ENCODE results near the gene CMIP. TPM values are rescaled to one million over a fixed set of nuclear protein-coding genes. Genes with fewer than 3 reads are reported as not detected.

Gene CMIP
- polyA plus RNA-seq, 1 experiment = 2.7 TPM

DNA sequence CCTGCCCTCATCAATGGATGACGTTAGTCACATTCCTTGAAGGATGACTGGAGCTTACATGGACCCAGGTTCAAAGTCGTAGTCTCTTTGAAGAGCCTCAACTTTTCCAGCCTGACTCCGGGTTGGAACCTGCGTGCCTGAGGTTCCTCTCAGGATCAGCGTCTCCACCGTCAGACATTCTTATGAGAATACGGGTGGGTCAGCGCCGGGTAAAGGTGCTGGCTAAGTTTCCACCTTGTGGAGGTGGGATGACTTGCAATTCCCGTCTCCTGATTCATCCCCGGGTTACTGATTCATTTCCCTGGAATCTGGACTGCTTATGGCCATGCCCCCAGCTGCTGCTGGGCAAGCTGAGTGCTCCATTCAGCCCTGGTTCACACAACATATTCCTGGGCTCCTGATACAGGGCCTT lies 38.9 kb upstream of the CMIP start:
- TF ChIP-seq, protein P1, sequence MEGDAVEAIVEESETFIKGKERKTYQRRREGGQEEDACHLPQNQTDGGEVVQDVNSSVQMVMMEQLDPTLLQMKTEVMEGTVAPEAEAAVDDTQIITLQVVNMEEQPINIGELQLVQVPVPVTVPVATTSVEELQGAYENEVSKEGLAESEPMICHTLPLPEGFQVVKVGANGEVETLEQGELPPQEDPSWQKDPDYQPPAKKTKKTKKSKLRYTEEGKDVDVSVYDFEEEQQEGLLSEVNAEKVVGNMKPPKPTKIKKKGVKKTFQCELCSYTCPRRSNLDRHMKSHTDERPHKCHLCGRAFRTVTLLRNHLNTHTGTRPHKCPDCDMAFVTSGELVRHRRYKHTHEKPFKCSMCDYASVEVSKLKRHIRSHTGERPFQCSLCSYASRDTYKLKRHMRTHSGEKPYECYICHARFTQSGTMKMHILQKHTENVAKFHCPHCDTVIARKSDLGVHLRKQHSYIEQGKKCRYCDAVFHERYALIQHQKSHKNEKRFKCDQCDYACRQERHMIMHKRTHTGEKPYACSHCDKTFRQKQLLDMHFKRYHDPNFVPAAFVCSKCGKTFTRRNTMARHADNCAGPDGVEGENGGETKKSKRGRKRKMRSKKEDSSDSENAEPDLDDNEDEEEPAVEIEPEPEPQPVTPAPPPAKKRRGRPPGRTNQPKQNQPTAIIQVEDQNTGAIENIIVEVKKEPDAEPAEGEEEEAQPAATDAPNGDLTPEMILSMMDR (IDR thresholded peaks at IDR 0.05; ENCODE audit: low read depth, low read length) = peak; percentile 34
- POLR2A ChIA-PET = no interaction called here
- H3K9me3 ChIP-seq (ENCODE audit: control insufficient read depth, insufficient read depth, low read length) = no peaks in the 10 kb centered on the region
- no peak overlapping the region for H3K4me3 ChIP-seq (ENCODE audit: low read depth, low read length)
- no peaks in the 10 kb centered on the region for H3K27me3 ChIP-seq (ENCODE audit: control insufficient read depth, insufficient read depth, low read length)
- peak; percentile 74 for DNase-seq (ENCODE audit: low read depth, low spot score)
- H3K27ac ChIP-seq (ENCODE audit: low read depth, low read length) = peak overlapping the region; percentile 77
- CTCF ChIA-PET = interaction anchor here (0.8 to 1.1 kb wide), 4 partner anchors 11 to 332 kb away, joined by 3 to 4 read pairs (median 3); no protein-coding TSS in a partner anchor

DNA sequence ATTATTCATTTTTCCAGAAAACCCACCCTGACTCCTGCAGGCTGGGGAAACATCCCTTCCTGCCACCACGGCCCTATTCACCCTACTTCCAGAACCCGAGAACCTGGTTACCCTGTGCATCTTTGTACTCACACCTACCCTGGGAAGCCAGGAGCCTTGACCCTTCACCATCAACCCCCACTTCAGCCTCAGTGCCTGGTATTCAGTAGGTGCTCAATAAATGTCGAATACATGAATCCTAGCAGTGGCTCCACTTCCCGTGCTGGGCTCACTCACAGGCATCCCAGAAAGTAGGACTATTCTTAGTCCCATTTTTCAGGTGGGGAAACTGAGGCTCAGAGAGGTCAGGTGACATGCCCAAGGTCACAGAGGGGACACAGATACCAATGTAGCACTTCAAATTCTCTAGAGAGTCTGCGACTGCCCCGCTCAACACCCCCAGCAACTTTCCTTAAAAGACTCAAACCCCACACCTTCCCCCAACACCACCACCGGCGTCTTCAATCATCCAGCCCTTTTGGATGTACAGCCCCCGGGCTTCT lies 36.1 kb upstream of the CMIP start:
- TF ChIP-seq, protein P1 (IDR thresholded peaks at IDR 0.05; ENCODE audit: low read depth, low read length) = no peak
- no peak overlapping the region for H3K4me3 ChIP-seq (ENCODE audit: low read depth, low read length)
- no peak for DNase-seq (ENCODE audit: low read depth, low spot score)
- ChIA-PET CTCF (interaction anchor here (1.5 kb wide), 1 partner anchor 289 kb away, joined by 4 read pairs; no protein-coding TSS in a partner anchor), POLR2A (no interaction called here)
- H3K9me3 ChIP-seq (ENCODE audit: control insufficient read depth, insufficient read depth, low read length) = no peaks in the 10 kb centered on the region
- no peak overlapping the region for H3K27ac ChIP-seq (ENCODE audit: low read depth, low read length)
- H3K27me3 ChIP-seq (ENCODE audit: control insufficient read depth, insufficient read depth, low read length) = no peaks in the 10 kb centered on the region

DNA sequence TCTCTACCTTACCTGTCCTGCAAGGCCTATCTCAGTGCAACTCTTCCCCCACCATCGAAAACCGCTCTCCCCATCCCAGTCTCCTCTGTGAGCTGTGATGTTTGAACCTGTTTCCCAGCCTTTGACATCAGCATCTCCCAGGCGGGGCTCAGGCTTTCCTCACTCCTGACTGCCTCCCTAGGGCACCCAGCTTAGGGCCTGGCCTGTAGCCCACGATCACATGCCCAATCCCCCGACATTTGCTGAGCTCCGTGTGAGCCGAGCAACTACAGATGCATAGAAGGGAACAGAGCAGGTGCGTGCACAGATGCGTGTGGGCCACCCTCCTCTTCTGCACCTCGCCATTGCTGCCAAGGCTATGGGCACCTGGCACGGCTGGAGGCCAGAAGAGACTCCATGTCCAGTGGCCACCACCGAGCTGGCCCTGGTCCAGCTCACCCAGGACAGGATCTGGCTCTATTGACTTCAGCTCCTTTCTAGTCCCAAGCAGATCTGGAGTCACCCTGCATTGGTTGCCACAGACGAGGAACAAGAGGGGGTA lies 35.5 kb upstream of the CMIP start:
- TF ChIP-seq, protein P1 (IDR thresholded peaks at IDR 0.05; ENCODE audit: low read depth, low read length) = no peak
- DNase-seq (ENCODE audit: low read depth, low spot score) = no peak
- no peak overlapping the region for H3K27ac ChIP-seq (ENCODE audit: low read depth, low read length)
- no peaks in the 10 kb centered on the region for H3K9me3 ChIP-seq (ENCODE audit: control insufficient read depth, insufficient read depth, low read length)
- ChIA-PET CTCF (interaction anchor here (0.5 to 1.5 kb wide), 2 partner anchors 20 to 288 kb away, joined by 3 to 4 read pairs; no protein-coding TSS in a partner anchor), POLR2A (interaction anchor here (0.6 kb wide), 1 partner anchor 16 kb away, joined by 3 read pairs; no protein-coding TSS in a partner anchor)
- H3K27me3 ChIP-seq (ENCODE audit: control insufficient read depth, insufficient read depth, low read length) = no peaks in the 10 kb centered on the region
- H3K4me3 ChIP-seq (ENCODE audit: low read depth, low read length) = no peak overlapping the region

DNA sequence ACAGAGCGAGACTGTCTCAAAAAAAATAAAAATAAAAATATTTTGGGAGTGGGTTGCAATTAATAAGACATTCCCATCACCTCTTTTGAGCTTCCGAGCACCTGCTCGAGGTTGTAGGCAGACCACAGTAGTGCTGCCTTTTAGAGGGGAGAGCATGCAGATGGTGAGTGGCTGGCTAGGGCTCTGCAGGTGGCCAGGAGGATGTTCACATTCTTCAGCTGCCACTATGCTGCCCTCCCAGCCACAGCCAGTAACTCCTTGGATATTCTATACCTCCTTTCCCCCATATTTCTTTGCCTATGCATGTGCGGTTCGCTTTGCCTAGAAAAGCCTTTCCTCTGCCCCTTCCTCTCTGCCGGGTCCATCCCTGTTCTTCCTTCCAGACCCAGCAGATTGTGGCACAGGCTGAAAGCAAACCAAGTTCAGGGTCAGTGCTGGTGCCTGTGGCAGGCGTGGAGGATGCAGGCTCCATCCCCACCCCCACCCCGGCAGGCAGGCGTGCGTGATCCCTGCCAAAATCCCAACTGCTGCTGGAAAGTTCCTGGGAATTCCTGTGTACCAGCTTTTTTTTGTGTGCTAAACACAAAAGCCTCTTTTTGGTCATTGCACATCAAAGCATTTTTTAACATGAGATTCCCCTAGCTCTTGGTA lies 33.8 kb upstream of the CMIP start:
- TF ChIP-seq, protein P1 (IDR thresholded peaks at IDR 0.05; ENCODE audit: low read depth, low read length) = no peak
- Histone ChIP-seq H3K9me3 (ENCODE audit: control insufficient read depth, insufficient read depth, low read length) (no peaks in the 10 kb centered on the region), H3K27me3 (ENCODE audit: control insufficient read depth, insufficient read depth, low read length) (no peaks in the 10 kb centered on the region), H3K27ac (ENCODE audit: low read depth, low read length) (no peak overlapping the region), H3K4me3 (ENCODE audit: low read depth, low read length) (no peak overlapping the region)
- ChIA-PET CTCF (interaction anchor here (0.6 to 0.7 kb wide), 2 partner anchors 35 to 198 kb away, joined by 4 to 5 read pairs; no protein-coding TSS in a partner anchor), POLR2A (interaction anchor here (0.7 kb wide), 1 partner anchor 82 kb away, joined by 3 read pairs; no protein-coding TSS in a partner anchor)
- no peak for DNase-seq (ENCODE audit: low read depth, low spot score)
